HG02852 (cell line): ENCODE data around the gene ADORA2A.

Experiments
- ATAC-seq: cut with Tn5 transposase; IDR thresholded peaks from one replicate; pipeline ENCODE4 v1.9.1; 2021; ENCODE audit warnings: mild to moderate bottlenecking, moderate library complexity; ENCODE audit not compliant: unreplicated experiment

ADORA2A gene

DNA sequence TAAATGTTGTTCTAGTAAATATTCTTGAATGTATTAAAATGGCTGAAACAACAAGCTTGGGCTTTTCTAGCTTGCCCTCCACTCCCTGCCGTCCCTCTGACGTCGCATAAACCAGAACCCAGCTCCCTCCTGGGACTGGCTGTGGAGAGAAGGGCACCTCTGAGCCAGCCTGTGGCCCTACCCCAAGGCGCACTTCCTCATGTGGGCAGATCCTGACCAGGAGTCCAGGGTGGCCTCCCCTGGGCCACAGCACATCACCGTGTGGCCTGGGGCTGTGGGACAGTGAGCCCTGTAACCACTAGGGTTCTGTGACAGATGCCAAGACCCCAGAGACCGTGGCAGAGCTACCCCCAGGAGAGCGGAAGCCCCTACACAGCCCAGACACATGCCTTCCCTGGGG lies 10.2 kb upstream of the ADORA2A start:
- ATAC-seq = no peak

DNA sequence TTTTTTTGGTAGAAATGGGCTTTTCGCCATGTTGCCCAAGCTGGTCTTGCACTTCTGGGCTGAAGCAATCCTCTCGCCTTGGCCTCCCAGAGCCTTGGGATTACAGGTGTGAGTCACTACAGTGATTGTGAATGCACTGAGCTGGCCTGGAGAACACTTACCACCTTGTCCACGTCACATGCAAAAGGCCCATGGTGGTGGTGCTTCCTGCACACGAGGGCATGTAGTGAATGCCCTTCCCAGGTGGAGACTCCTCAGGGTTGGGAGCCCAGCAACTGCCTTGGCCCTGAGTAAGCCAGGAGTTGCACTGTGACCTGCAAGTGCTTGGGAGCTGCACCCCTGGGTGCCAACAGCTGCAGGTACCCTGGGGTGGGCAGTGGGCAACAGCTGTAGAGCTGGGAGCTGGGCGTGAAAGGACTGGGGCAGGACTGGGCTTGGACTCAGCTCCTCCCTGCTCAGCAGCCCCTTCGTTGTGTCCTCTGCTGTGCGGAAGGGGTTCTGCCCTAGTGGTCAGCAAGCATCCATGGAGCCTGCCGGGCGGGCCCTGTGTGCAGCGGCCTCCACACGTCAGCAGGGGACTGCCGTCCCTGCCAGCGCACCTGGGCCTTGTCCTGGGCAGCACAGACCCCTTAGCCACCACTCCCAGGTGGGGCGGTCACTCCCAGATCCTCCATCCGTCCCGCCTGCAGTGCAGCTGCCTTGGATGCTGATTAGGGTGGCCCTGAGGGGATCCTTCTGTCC lies 9.3 kb upstream of the ADORA2A start:
- no peak for ATAC-seq

- no peak for ATAC-seq
Observed at GRCh38 chr22:24418786-24419474, 8.5 kb upstream of the ADORA2A start.

DNA sequence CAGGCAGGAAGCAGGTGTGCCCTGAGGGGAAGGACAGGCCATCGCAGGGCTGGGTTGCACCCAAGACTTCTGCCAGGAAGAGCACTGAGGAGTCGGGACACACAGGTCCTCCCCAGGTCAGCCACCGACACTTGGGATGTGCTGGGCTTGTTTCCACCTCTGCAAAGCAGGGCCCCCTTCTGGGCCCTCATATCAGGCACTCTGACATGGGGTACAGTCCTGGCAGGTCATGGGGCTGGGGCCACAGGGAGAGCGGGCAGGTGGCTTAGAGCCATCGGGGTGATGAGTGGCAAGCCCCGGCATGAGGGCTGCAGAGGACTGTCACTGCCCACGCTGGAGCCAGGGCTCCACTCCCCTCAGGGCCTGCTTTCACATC lies 7.9 kb upstream of the ADORA2A start:
- ATAC-seq = no peak

GRCh38 chr22:24420072-24420976 lies 7.1 kb upstream of the ADORA2A start:
- no peak for ATAC-seq

DNA sequence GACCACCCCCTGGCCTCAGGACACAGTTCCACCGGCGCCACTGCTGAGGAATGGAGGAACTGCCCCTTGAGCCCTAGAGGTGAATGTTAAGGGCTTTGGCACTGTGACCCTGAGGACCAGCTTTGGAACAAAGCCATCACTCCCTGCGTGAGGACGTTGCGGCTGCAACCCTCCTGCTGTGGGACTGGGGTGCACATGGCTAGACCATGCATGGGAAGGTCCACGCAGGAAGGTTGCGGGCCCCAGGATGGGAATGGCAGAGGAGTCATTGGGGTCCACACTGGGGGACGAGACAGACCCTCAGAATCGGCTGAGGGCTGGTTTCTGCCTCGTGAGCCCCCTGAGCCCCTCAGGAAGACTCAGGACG lies 6.4 kb upstream of the ADORA2A start:
- ATAC-seq = no peak

GRCh38 chr22:24421428-24421931 lies 5.9 kb upstream of the ADORA2A start:
- no peak for ATAC-seq

GRCh38 chr22:24422102-24422665 lies 5.2 kb upstream of the ADORA2A start:
- no peak for ATAC-seq

DNA sequence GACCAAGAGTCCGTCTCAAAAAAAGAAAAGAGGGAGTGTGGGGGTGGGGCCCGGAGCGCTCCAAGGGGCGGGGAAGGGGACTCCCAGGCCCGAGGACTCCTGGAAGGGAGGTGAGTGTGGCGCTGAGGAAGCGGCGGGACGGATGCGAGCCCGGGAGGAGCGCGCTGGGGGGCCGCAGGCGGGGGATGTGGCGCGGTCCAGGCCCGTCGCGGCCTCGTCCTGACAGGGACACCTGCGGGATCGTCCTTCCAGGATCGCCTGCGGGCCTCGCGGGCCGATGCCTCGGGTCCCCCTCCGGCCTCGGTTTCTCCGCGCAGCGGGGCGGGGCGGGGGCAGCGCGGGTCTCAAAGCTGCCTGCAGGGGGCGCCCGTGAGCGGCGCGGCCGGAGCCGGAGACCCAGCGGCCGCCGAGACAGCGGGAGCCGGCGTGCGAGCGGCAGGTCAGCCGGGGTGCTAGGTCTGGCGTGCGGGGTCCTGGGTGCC lies 3.8 kb upstream of the ADORA2A start:
- no peak for ATAC-seq

DNA sequence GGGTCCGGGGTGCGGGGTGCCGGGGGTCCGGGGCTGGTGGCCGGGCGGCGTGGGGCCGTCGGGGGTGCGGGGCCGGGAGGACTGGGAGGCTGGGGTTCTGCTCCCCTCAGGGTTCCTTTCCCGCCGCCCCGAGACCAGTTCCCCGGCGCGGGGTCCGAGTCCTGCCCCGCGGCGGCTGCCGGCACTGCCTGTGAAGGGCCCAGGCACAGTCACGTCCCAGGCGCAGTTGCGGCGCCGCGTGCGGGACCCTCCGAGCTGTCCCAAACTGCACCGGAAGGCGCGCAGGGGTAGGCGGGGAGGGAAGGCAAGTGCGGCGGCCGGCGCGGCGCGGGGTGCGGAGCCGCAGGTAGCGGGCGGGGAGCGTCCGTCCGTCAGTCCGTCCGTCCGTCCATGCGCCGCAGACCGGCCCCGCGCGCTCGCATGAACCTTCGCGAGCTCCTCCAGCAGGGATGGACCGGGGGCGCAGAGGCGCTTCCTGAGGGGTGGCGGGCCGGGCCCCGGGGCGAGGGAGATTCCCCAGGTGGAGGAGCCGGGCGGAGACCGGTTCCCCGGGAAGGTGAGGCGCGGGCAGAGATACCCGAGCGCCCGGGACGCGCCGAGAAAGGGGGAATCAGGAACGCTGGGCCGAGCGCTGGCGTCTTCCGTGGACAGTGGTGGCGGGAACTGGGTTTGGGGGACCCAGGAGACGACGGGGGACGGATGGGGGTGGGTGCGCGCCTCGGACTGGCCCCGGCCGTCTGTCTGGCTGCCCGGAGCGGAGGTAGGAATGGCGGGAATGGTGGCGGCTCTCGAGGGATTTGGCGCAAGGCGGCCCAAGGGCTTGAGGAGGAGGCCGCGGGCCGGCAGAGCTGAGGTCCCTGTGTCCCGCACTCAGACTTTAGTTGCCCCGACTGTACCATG lies 3.1 kb upstream of the ADORA2A start:
- ATAC-seq = no peak

- ATAC-seq = no peak
Observed at GRCh38 chr22:24424901-24425775, 2.3 kb upstream of the ADORA2A start.

DNA sequence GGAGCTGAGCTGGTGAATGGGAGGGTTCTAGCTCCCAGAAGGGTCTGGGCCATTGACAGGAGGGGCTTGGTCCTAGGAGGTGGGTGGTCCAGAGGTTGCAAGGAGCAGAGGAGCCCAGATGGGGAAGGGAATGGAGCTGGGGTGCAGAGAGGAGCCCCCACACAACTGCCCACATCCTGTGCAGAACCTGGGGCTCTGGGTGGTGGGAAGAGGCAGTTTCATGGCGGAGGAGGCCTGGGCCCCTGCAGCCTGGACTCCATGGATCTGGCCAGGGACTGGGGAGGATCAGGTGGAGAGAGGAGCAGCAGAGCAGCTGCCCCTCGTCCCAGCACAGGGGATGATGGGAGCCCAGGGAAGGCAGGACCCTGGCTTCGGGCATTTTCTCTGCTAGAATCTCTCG lies 963 bp upstream of the ADORA2A start:
- ATAC-seq = no peak

DNA sequence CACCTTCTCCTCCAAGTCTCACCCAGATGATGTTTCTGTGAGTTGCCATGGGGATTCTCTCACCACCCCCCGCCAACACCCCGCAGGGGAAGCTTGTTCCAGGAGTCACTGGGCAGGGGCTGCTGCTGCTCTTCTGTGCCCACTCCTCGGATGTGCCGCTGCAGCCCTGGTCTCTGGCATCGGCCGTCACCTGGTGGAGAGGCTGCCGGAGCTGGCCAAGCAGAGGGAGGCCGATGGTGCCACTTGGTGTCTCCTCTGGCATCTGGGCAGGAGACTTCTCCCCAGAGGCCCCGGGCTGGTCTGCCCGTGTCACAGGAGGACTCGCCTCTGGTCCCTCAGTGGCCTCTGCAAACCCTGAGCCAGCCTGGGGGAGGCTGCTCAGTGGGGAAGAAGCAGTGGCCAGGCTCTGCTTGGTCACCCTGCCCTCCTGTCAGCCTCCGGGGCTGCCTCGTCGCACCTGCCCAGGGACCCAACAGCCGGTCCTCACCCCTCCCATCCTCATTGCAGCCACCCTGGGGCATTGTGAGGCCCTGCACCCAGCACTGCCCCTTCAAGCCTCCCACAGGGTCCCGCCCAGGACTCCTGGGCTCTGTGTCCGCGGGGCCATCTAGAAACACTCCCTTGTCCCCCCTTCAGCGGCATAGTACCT lies 424 bp upstream of the ADORA2A start:
- no peak for ATAC-seq

- no peak for ATAC-seq
Observed at GRCh38 chr22:24428751-24429410, 1.5 kb downstream of the ADORA2A start.

DNA sequence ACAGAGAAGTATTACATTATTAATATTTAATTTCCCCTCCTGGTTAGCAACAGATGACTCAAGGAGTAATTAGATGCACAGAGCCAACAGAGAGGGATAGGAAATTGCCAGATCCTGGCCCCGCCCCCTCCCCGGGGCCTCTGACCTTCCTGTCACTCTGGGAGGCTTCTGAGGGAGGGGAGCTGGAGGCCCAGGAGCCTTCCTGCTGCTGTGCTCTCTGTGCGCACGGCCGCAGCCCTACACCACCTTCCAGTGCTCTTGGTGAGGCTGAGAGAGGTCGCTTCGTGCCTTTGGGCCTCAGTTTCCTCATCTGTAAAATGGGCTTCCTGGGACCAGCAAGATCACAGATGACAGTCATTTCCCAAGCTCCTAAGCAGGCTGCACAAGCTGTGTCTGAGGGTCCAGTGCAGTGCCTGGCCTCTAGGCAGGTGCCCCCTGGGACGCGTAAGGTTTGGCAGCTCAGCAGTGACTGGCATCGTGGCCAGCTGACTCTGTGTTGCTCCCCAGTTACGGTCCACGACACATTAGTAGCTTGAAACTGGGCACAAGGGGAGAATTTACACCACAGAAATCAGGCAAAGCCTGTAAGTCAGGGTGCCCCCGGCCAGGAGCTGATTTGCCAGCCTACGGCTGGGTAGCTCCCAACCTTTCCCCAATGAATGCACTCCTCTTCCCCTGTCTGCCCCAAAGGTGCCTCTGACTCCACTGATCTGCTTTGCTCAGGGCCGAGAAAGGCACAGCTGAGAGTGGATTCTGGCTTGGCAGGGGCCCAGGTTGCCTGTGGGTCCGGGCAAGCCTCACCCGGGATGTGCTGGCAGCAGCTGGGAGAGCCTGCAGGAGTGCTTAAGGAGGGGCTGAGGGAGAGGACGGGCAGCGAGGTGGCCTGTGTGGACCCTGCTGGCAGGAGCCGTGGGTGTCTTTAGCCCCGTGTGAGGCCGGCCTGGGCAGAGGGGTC lies 2.3 kb downstream of the ADORA2A start:
- ATAC-seq = no peak

- ATAC-seq = no peak
Observed at GRCh38 chr22:24430431-24431308, 3.3 kb downstream of the ADORA2A start.
